ENCODE measurements around the gene SOCS1.

SOCS1 gene

GRCh38 chr16:11219178-11219577 lies 36.8 kb downstream of the SOCS1 start:
- H3K9me3 ChIP-seq (ENCODE audit: control insufficient read depth, low read length) = no peaks in the 10 kb centered on the region
- H3K27me3 ChIP-seq (ENCODE audit: control insufficient read depth, insufficient read depth, low read length, poor library complexity, severe bottlenecking) = no peaks in the 10 kb centered on the region
- no peak overlapping the region for H3K27ac ChIP-seq (ENCODE audit: insufficient read depth, low read depth, low read length, poor library complexity, severe bottlenecking)
- no peak overlapping the region for H3K4me3 ChIP-seq (ENCODE audit: insufficient read depth, low read depth, low read length)
- H3K4me1 ChIP-seq (ENCODE audit: control insufficient read depth, insufficient read depth, low read length) = no peaks in the 10 kb centered on the region
- H3K36me3 ChIP-seq (ENCODE audit: control insufficient read depth, insufficient read depth, low read length) = no peaks in the 10 kb centered on the region
- 96 to 98% methylated on average over 4 of the region's 4 CpGs for whole genome bisulfite sequencing, 2 experiments

DNA sequence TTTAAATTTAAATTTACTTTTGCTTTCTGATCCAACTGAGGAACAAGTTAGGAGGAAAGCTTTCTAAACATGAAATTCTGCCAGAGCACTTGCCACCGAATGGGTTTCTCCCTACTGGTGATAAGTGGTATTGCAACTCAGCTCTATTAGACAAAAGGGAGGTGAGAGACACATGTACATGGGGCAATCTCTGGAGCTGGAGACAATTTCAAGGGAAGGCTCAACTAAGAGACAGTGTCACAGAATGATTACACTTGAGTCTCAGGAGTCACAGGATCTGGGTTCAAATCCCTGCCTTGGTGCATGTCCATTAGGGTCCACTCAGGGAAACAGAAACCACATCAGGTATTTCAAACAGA lies 37.4 kb downstream of the SOCS1 start:
- H3K27me3 ChIP-seq (ENCODE audit: control insufficient read depth, insufficient read depth, low read length, poor library complexity, severe bottlenecking) = no peaks in the 10 kb centered on the region
- 89 to 93% methylated on average over 1 of the region's 1 CpG for WGBS, 2 experiments
- H3K4me3 ChIP-seq (ENCODE audit: insufficient read depth, low read depth, low read length) = no peak overlapping the region
- no peaks in the 10 kb centered on the region for H3K4me1 ChIP-seq (ENCODE audit: control insufficient read depth, insufficient read depth, low read length)
- H3K27ac ChIP-seq (ENCODE audit: insufficient read depth, low read depth, low read length, poor library complexity, severe bottlenecking) = no peak overlapping the region
- no peaks in the 10 kb centered on the region for H3K36me3 ChIP-seq (ENCODE audit: control insufficient read depth, insufficient read depth, low read length)
- H3K9me3 ChIP-seq (ENCODE audit: control insufficient read depth, low read length) = no peaks in the 10 kb centered on the region

DNA sequence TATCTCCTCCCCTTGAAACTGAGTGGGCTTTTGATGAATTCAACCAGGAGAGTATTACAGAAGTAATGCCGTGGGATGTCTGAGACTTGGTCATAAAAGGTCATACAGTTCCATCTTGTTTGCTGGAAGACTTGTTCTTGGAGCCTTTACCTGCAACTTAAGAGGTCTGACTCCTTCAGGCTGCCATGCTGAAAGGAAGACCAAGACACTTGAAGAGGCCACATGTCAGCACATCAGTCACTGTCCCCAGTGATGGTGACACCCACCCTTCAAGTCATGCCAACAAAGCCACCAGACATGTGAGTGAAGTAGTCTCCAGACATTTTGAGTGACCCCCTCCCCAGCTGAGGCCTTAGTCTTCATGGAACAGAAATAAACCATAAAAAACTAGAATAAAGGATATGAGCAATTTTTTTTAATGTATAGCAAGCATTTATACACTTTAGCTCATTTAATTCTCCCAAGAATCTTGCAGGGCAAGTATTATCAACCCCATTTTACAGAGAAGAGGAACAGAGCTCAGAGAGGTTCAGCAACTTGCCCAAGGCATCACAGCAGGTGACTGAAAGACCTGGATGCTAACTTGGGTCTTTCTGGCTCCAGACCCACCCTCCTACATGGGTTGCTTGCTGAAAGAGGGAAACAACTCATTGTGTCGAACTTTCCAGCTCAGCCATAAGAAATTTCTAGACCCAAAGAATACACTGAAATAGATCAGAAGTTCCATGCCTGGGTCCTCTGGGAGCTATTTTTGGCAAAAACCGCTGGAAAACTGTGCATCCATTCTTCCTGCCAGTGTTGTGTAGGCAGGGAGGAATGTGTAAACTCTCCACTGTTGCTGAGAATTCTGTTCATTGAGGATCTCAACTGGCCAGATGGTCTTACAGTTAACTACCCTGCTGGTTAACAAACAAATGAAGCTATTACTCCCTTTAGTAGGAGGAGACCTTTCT lies 38.1 kb downstream of the SOCS1 start:
- H3K4me3 ChIP-seq (ENCODE audit: insufficient read depth, low read depth, low read length) = no peak overlapping the region

GRCh38 chr16:11215935-11216556 lies 40.0 kb downstream of the SOCS1 start:
- no peak overlapping the region for H3K27ac ChIP-seq (ENCODE audit: insufficient read depth, low read depth, low read length, poor library complexity, severe bottlenecking)
- no peaks in the 10 kb centered on the region for H3K9me3 ChIP-seq (ENCODE audit: control insufficient read depth, low read length)
- no peaks in the 10 kb centered on the region for H3K36me3 ChIP-seq (ENCODE audit: control insufficient read depth, insufficient read depth, low read length)
- no peaks in the 10 kb centered on the region for H3K27me3 ChIP-seq (ENCODE audit: control insufficient read depth, insufficient read depth, low read length, poor library complexity, severe bottlenecking)
- WGBS, 2 experiments = 97 to 99% methylated on average over 2 to 3 of the region's 3 CpGs
- H3K4me3 ChIP-seq (ENCODE audit: insufficient read depth, low read depth, low read length) = no peak overlapping the region
- H3K4me1 ChIP-seq (ENCODE audit: control insufficient read depth, insufficient read depth, low read length) = no peaks in the 10 kb centered on the region

More for the DNA sequence above, 38.1 kb downstream of the SOCS1 start:
- no peaks in the 10 kb centered on the region for H3K27me3 ChIP-seq (ENCODE audit: control insufficient read depth, insufficient read depth, low read length, poor library complexity, severe bottlenecking)
- no peaks in the 10 kb centered on the region for H3K9me3 ChIP-seq (ENCODE audit: control insufficient read depth, low read length)
- 89 to 92% methylated on average over 3 of the region's 3 CpGs for WGBS, 2 experiments
- no peaks in the 10 kb centered on the region for H3K4me1 ChIP-seq (ENCODE audit: control insufficient read depth, insufficient read depth, low read length)
- H3K36me3 ChIP-seq (ENCODE audit: control insufficient read depth, insufficient read depth, low read length) = no peaks in the 10 kb centered on the region
- H3K27ac ChIP-seq (ENCODE audit: insufficient read depth, low read depth, low read length, poor library complexity, severe bottlenecking) = no peak overlapping the region

DNA sequence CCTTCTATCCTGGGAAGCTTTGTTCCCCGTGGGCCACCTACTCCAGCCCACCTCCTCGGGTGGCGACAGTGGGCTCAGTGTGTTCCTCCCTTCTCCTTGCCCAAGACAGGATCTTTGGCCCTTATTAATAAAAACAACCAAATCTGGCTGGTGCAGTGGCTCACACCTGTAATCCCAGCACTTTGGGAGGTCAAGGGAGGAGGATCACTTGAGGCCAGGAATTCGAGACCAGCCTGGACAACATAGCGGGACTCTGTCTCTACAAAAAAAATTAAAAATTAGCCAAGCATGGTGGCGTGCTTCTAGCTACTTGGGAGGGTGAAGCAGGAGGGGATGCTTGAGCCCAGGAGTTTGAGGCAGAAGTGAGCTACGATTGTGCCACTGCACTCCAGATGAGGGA lies 42.2 kb downstream of the SOCS1 start:
- no peak overlapping the region for H3K27ac ChIP-seq (ENCODE audit: insufficient read depth, low read depth, low read length, poor library complexity, severe bottlenecking)
- H3K9me3 ChIP-seq (ENCODE audit: control insufficient read depth, low read length) = no peaks in the 10 kb centered on the region
- no peaks in the 10 kb centered on the region for H3K36me3 ChIP-seq (ENCODE audit: control insufficient read depth, insufficient read depth, low read length)
- no peak overlapping the region for H3K4me3 ChIP-seq (ENCODE audit: insufficient read depth, low read depth, low read length)
- no peaks in the 10 kb centered on the region for H3K4me1 ChIP-seq (ENCODE audit: control insufficient read depth, insufficient read depth, low read length)
- no peaks in the 10 kb centered on the region for H3K27me3 ChIP-seq (ENCODE audit: control insufficient read depth, insufficient read depth, low read length, poor library complexity, severe bottlenecking)
- WGBS, 2 experiments = 93 to 95% methylated on average over 7 of the region's 7 CpGs

GRCh38 chr16:11213373-11213772 lies 42.6 kb downstream of the SOCS1 start:
- no peak overlapping the region for H3K27ac ChIP-seq (ENCODE audit: insufficient read depth, low read depth, low read length, poor library complexity, severe bottlenecking)
- no peaks in the 10 kb centered on the region for H3K36me3 ChIP-seq (ENCODE audit: control insufficient read depth, insufficient read depth, low read length)
- no peaks in the 10 kb centered on the region for H3K4me1 ChIP-seq (ENCODE audit: control insufficient read depth, insufficient read depth, low read length)
- WGBS, 2 experiments = 90 to 96% methylated on average over 5 of the region's 5 CpGs
- no peaks in the 10 kb centered on the region for H3K9me3 ChIP-seq (ENCODE audit: control insufficient read depth, low read length)
- no peak overlapping the region for H3K4me3 ChIP-seq (ENCODE audit: insufficient read depth, low read depth, low read length)
- H3K27me3 ChIP-seq (ENCODE audit: control insufficient read depth, insufficient read depth, low read length, poor library complexity, severe bottlenecking) = no peaks in the 10 kb centered on the region

- 90 to 91% methylated on average over 16 of the region's 16 CpGs for WGBS, 2 experiments
- Histone ChIP-seq H3K9me3 (ENCODE audit: control insufficient read depth, low read length) (no peaks in the 10 kb centered on the region), H3K27ac (ENCODE audit: insufficient read depth, low read depth, low read length, poor library complexity, severe bottlenecking) (no peak overlapping the region), H3K4me1 (ENCODE audit: control insufficient read depth, insufficient read depth, low read length) (no peaks in the 10 kb centered on the region), H3K4me3 (ENCODE audit: insufficient read depth, low read depth, low read length) (no peak overlapping the region), H3K27me3 (ENCODE audit: control insufficient read depth, insufficient read depth, low read length, poor library complexity, severe bottlenecking) (no peaks in the 10 kb centered on the region), H3K36me3 (ENCODE audit: control insufficient read depth, insufficient read depth, low read length) (no peaks in the 10 kb centered on the region)
Measured at GRCh38 chr16:11212798-11213196, 43.2 kb downstream of the SOCS1 start.

DNA sequence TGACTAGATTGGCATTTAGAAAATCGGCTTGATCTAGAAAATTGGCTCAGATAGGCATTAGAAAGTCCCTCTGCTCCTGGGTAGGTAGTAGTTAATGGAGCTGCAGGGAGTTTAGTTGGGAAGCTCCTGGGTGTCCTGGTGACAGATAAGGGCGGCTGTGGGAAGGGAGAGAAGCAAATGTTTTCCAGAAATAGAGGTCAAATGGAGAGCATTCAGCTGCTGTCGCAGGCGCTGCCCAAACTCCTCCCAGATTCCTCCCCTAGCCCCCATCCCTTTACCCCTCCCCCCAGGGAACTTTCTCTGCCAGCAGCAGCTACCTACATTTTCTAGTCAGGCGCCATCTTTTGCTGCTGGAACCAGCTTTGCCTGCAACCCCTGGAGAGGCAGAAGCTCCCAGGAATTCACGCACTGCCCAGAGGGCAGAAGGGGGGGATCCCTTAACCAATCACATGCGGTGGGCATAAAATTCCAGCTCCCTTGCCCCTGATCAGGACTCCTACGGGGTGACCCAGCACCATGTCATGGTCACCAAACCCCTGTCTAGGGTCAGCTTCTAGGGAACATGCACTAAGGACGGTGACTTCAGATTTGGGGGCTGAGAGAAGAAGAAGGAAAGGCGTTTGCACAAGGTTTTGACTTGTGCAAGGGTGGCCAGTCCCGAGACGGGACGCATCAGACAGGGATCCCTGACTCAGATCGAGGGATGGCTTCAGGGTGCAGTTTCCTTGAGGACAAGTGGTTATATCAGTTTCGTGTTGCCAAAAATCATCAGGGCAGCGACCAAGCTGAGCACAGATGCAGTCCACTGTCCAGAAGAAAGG lies 43.8 kb downstream of the SOCS1 start:
- H3K36me3 ChIP-seq (ENCODE audit: control insufficient read depth, insufficient read depth, low read length) = no peaks in the 10 kb centered on the region
- H3K4me1 ChIP-seq (ENCODE audit: control insufficient read depth, insufficient read depth, low read length) = no peaks in the 10 kb centered on the region
- no peak overlapping the region for H3K27ac ChIP-seq (ENCODE audit: insufficient read depth, low read depth, low read length, poor library complexity, severe bottlenecking)
- no peak overlapping the region for H3K4me3 ChIP-seq (ENCODE audit: insufficient read depth, low read depth, low read length)
- H3K9me3 ChIP-seq (ENCODE audit: control insufficient read depth, low read length) = no peaks in the 10 kb centered on the region
- 91% methylated on average over 16 of the region's 16 CpGs for WGBS, 2 experiments
- no peaks in the 10 kb centered on the region for H3K27me3 ChIP-seq (ENCODE audit: control insufficient read depth, insufficient read depth, low read length, poor library complexity, severe bottlenecking)

- Histone ChIP-seq H3K36me3 (ENCODE audit: control insufficient read depth, insufficient read depth, low read length) (no peaks in the 10 kb centered on the region), H3K27me3 (ENCODE audit: control insufficient read depth, insufficient read depth, low read length, poor library complexity, severe bottlenecking) (no peaks in the 10 kb centered on the region), H3K27ac (ENCODE audit: insufficient read depth, low read depth, low read length, poor library complexity, severe bottlenecking) (no peak overlapping the region), H3K4me1 (ENCODE audit: control insufficient read depth, insufficient read depth, low read length) (no peaks in the 10 kb centered on the region), H3K4me3 (ENCODE audit: insufficient read depth, low read depth, low read length) (no peak overlapping the region), H3K9me3 (ENCODE audit: control insufficient read depth, low read length) (no peaks in the 10 kb centered on the region)
- 89% methylated on average over 16 of the region's 16 CpGs for WGBS, 2 experiments
Measured at GRCh38 chr16:11211061-11211976, 44.7 kb downstream of the SOCS1 start.
